ENCODE measurements around the gene PAK5. TPM values are rescaled to one million over a fixed set of nuclear protein-coding genes. Genes with fewer than 3 reads are reported as not detected.

Gene PAK5
- total and polyA plus RNA-seq, 4 donors: 0.03 to 0.51 (median 0.16) TPM

GRCh38 chr20:9705722-9706476 is 133.0 kb downstream of the PAK5 start:
- WGBS, 2 donors: 59 to 63% methylated on average over 4 of the region's 4 CpGs
- Histone ChIP-seq H3K4me3 (no peak overlapping the region), H3K36me3 (ENCODE audit: control insufficient read depth in 4 of 4, insufficient read depth in 4 of 4, low read length in 4 of 4) (no peaks in the 10 kb centered on the region), H3K9ac (ENCODE audit: insufficient read depth in 1 of 2, low read length in 2 of 2) (no peak overlapping the region), H3K9me3 (ENCODE audit: control insufficient read depth in 4 of 4, insufficient read depth in 3 of 4, low read length in 3 of 4) (no peaks in the 10 kb centered on the region), H3K27ac (ENCODE audit: low read depth in 1 of 2, low read length in 1 of 2) (no peak overlapping the region), H3K4me1 (ENCODE audit: control insufficient read depth in 5 of 5, insufficient read depth in 5 of 5, low read length in 5 of 5) (no peaks in the 10 kb centered on the region), H3K27me3 (ENCODE audit: control insufficient read depth in 3 of 3, insufficient read depth in 3 of 3, low read length in 2 of 3) (no peaks in the 10 kb centered on the region)
- TF ChIP-seq CTCF (IDR thresholded peaks at IDR 0.05; ENCODE audit: control extremely low read depth, extremely low read depth): no peak
- ATAC-seq (ENCODE audit: insufficient read depth, low FRiP score) (no peak), DNase-seq (no peak)

- DNase-seq (no peak), ATAC-seq (ENCODE audit: insufficient read depth, low FRiP score) (no peak)
- no peak overlapping the region for H3K4me3 ChIP-seq
- no peak overlapping the region for H3K27ac ChIP-seq (ENCODE audit: low read depth in 1 of 2, low read length in 1 of 2)
- H3K4me1 ChIP-seq (ENCODE audit: control insufficient read depth in 5 of 5, insufficient read depth in 5 of 5, low read length in 5 of 5): no peaks in the 10 kb centered on the region
- TF ChIP-seq CTCF (IDR thresholded peaks at IDR 0.05; ENCODE audit: control extremely low read depth, extremely low read depth): no peak
- no peaks in the 10 kb centered on the region for H3K36me3 ChIP-seq (ENCODE audit: control insufficient read depth in 4 of 4, insufficient read depth in 4 of 4, low read length in 4 of 4)
- H3K9me3 ChIP-seq (ENCODE audit: control insufficient read depth in 4 of 4, insufficient read depth in 3 of 4, low read length in 3 of 4): no peaks in the 10 kb centered on the region
- H3K27me3 ChIP-seq (ENCODE audit: control insufficient read depth in 3 of 3, insufficient read depth in 3 of 3, low read length in 2 of 3): no peaks in the 10 kb centered on the region
- no peak overlapping the region for H3K9ac ChIP-seq (ENCODE audit: insufficient read depth in 1 of 2, low read length in 2 of 2)
These were observed 139.7 kb downstream of the PAK5 start for GRCh38 chr20:9699181-9699580.

DNA sequence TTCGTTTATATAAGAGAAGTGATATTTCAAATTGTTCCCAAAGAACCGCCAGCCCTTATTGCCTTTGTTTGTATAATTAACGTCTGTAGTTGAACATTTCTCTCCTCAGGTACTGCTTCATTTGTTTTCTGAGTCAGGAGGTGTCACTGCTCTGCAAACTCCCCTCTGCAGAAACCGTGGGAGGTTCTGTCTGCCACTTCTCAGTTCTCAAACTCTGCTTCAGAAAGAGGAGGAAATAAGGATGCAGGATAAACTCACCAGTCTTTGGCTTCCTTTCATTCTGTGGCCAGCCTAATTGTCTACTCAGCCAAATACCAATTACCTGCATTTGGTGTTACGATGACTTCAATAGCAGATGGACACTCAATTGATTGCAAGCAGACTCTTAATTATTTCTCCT is 149.8 kb downstream of the PAK5 start:
- no peak for TF ChIP-seq CTCF (IDR thresholded peaks at IDR 0.05; ENCODE audit: control extremely low read depth, extremely low read depth)
- no peaks in the 10 kb centered on the region for H3K27me3 ChIP-seq (ENCODE audit: control insufficient read depth in 3 of 3, insufficient read depth in 3 of 3, low read length in 2 of 3)
- no peak for DNase-seq
- H3K27ac ChIP-seq (ENCODE audit: low read depth in 1 of 2, low read length in 1 of 2): no peak overlapping the region
- H3K36me3 ChIP-seq (ENCODE audit: control insufficient read depth in 4 of 4, insufficient read depth in 4 of 4, low read length in 4 of 4): no peaks in the 10 kb centered on the region
- ATAC-seq (ENCODE audit: insufficient read depth, low FRiP score): no peak
- no peak overlapping the region for H3K9ac ChIP-seq (ENCODE audit: insufficient read depth in 1 of 2, low read length in 2 of 2)
- no peak overlapping the region for H3K4me3 ChIP-seq
- WGBS, 2 donors: 43 to 50% methylated on average over 5 of the region's 5 CpGs
- H3K9me3 ChIP-seq (ENCODE audit: control insufficient read depth in 4 of 4, insufficient read depth in 3 of 4, low read length in 3 of 4): no peaks in the 10 kb centered on the region
- H3K4me1 ChIP-seq (ENCODE audit: control insufficient read depth in 5 of 5, insufficient read depth in 5 of 5, low read length in 5 of 5): no peaks in the 10 kb centered on the region

GRCh38 chr20:9686866-9687265 is 152.0 kb downstream of the PAK5 start:
- no peak for TF ChIP-seq CTCF (IDR thresholded peaks at IDR 0.05; ENCODE audit: control extremely low read depth, extremely low read depth)
- no peaks in the 10 kb centered on the region for H3K9me3 ChIP-seq (ENCODE audit: control insufficient read depth in 4 of 4, insufficient read depth in 3 of 4, low read length in 3 of 4)
- no peaks in the 10 kb centered on the region for H3K27me3 ChIP-seq (ENCODE audit: control insufficient read depth in 3 of 3, insufficient read depth in 3 of 3, low read length in 2 of 3)
- H3K4me3 ChIP-seq: no peak overlapping the region
- DNase-seq (no peak), ATAC-seq (ENCODE audit: insufficient read depth, low FRiP score) (no peak)
- no peaks in the 10 kb centered on the region for H3K36me3 ChIP-seq (ENCODE audit: control insufficient read depth in 4 of 4, insufficient read depth in 4 of 4, low read length in 4 of 4)
- H3K4me1 ChIP-seq (ENCODE audit: control insufficient read depth in 5 of 5, insufficient read depth in 5 of 5, low read length in 5 of 5): no peaks in the 10 kb centered on the region
- H3K27ac ChIP-seq (ENCODE audit: low read depth in 1 of 2, low read length in 1 of 2): no peak overlapping the region
- no peak overlapping the region for H3K9ac ChIP-seq (ENCODE audit: insufficient read depth in 1 of 2, low read length in 2 of 2)
- WGBS, 2 donors: 82 to 83% methylated on average over 2 of the region's 2 CpGs
